SJSA1 (cell line): ENCODE results near the gene SMIM31. TPM values are rescaled to one million over a fixed set of nuclear protein-coding genes. Genes with fewer than 3 reads are reported as not detected.

Experiments used
- DNase-seq, 2 experiments: peaks; one replicate each; pipeline ENCODE4 v3.0.0-alpha.2; 2015 to 2020; ENCODE audit warnings: low spot score in 2 of 2, low read depth in 1 of 2
- H3K27ac ChIP-seq: fragments of 250-450 bp; sonication (Bioruptor Pico); 2 replicates; pipeline ENCODE4 v1.5.1; 2020; ENCODE audit warnings: mild to moderate bottlenecking, moderate library complexity
- H3K27me3 ChIP-seq: fragments of 250-450 bp; sonication (Bioruptor Pico); replicated peaks from 2 replicates; pipeline ENCODE4 v1.5.1; 2020; ENCODE audit warnings: mild to moderate bottlenecking, moderate library complexity
- H3K36me3 ChIP-seq: fragments of 250-450 bp; sonication (Bioruptor Pico); 2 replicates; pipeline ENCODE4 v1.5.1; 2020; ENCODE audit warnings: mild to moderate bottlenecking
- H3K4me1 ChIP-seq: fragments of 250-450 bp; sonication (Bioruptor Pico); replicated peaks from 2 replicates; pipeline ENCODE4 v1.6.1; 2021; ENCODE audit warnings: mild to moderate bottlenecking
- H3K4me3 ChIP-seq: fragments of 250-450 bp; sonication (Bioruptor Pico); 2 replicates; pipeline ENCODE4 v1.5.1; 2020; ENCODE audit warnings: mild to moderate bottlenecking
- H3K9me3 ChIP-seq: fragments of 250-450 bp; sonication (Bioruptor Pico); replicated peaks from 2 replicates; pipeline ENCODE4 v1.5.1; 2020; ENCODE audit warnings: mild to moderate bottlenecking
- total RNA-seq: library from RNA; depleted of rRNA; stranded (reverse); fragments of >200 nt; shearing (Covaris generic); gene quantifications from 2 replicates; pipeline ENCODE4 v1.2.3, GENCODE V29; 2014; rRNA removed

Gene SMIM31
- not detected in 2 replicates for total RNA-seq

- no peaks in the 10 kb centered on the region for H3K4me1 ChIP-seq
- H3K36me3 ChIP-seq = no peaks in the 10 kb centered on the region
- H3K27me3 ChIP-seq = no peaks in the 10 kb centered on the region
- H3K9me3 ChIP-seq = 0 out of 2 replicates have a peak, but pooled peaks cover 2% of the 10 kb centered on the region
- no peak for DNase-seq
- H3K27ac ChIP-seq = no peak within 1 kb of the TSS
- no peak within 1 kb of the TSS for H3K4me3 ChIP-seq
Observed at GRCh38 chr4:164753873-164754488, at the start of gene SMIM31. TSS of gene SMIM31 (plus strand) at chr4:164754131. CDS start at chr4:164770444, 16,313 bp downstream.

- no peak for DNase-seq
- no peaks in the 10 kb centered on the region for H3K9me3 ChIP-seq
- H3K27ac ChIP-seq = no peak overlapping the region
- H3K4me3 ChIP-seq = no peak overlapping the region
- H3K27me3 ChIP-seq = no peaks in the 10 kb centered on the region
- H3K36me3 ChIP-seq = no peaks in the 10 kb centered on the region
- no peaks in the 10 kb centered on the region for H3K4me1 ChIP-seq
Observed at GRCh38 chr4:164706675-164707074, 47.3 kb upstream of the SMIM31 start.

GRCh38 chr4:164716901-164717300, 37.0 kb upstream of the SMIM31 start:
- no peaks in the 10 kb centered on the region for H3K9me3 ChIP-seq
- DNase-seq = no peak
- H3K36me3 ChIP-seq = no peaks in the 10 kb centered on the region
- no peak overlapping the region for H3K27ac ChIP-seq
- no peak overlapping the region for H3K4me3 ChIP-seq
- peaks cover 4% of the 10 kb centered on the region; the same call in 1 of the 2 replicates for H3K27me3 ChIP-seq
- H3K4me1 ChIP-seq = no peaks in the 10 kb centered on the region

- Histone ChIP-seq H3K36me3 (no peaks in the 10 kb centered on the region), H3K4me1 (no peaks in the 10 kb centered on the region), H3K27ac (no peak overlapping the region), H3K27me3 (peaks cover 8% of the 10 kb centered on the region; the same call in 1 of the 2 replicates), H3K4me3 (no peak overlapping the region), H3K9me3 (no peaks in the 10 kb centered on the region)
- DNase-seq = no peak
Observed at GRCh38 chr4:164718827-164719226, 35.1 kb upstream of the SMIM31 start.

GRCh38 chr4:164725066-164725465, 28.9 kb upstream of the SMIM31 start:
- DNase-seq = no peak
- Histone ChIP-seq H3K27me3 (peaks cover 13% of the 10 kb centered on the region; the same call in 1 of the 2 replicates), H3K9me3 (no peaks in the 10 kb centered on the region; the same call in 1 of the 2 replicates), H3K4me3 (no peak overlapping the region), H3K4me1 (no peaks in the 10 kb centered on the region), H3K36me3 (no peaks in the 10 kb centered on the region), H3K27ac (no peak overlapping the region)

GRCh38 chr4:164730705-164731393, 23.1 kb upstream of the SMIM31 start:
- Histone ChIP-seq H3K4me3 (no peak overlapping the region), H3K27me3 (peaks cover 16% of the 10 kb centered on the region), H3K36me3 (no peaks in the 10 kb centered on the region), H3K9me3 (no peaks in the 10 kb centered on the region; the same call in 1 of the 2 replicates), H3K27ac (no peak overlapping the region), H3K4me1 (no peaks in the 10 kb centered on the region)
- DNase-seq = no peak

GRCh38 chr4:164731827-164732474, 22.0 kb upstream of the SMIM31 start:
- H3K36me3 ChIP-seq = no peaks in the 10 kb centered on the region
- H3K4me3 ChIP-seq = no peak overlapping the region
- H3K27me3 ChIP-seq = peaks cover 11% of the 10 kb centered on the region
- no peaks in the 10 kb centered on the region for H3K4me1 ChIP-seq
- H3K27ac ChIP-seq = no peak overlapping the region
- DNase-seq = peak; percentile 44 to 48
- no peaks in the 10 kb centered on the region for H3K9me3 ChIP-seq

- Histone ChIP-seq H3K27me3 (peaks cover 11% of the 10 kb centered on the region), H3K4me3 (no peak overlapping the region), H3K27ac (no peak overlapping the region), H3K36me3 (no peaks in the 10 kb centered on the region), H3K9me3 (no peaks in the 10 kb centered on the region), H3K4me1 (no peaks in the 10 kb centered on the region)
- DNase-seq = no peak
Observed at GRCh38 chr4:164734484-164734883, 19.4 kb upstream of the SMIM31 start.

GRCh38 chr4:164748375-164748774, 5.6 kb upstream of the SMIM31 start:
- no peak for DNase-seq
- no peak overlapping the region for H3K27ac ChIP-seq
- no peaks in the 10 kb centered on the region for H3K36me3 ChIP-seq
- H3K9me3 ChIP-seq = 0 out of 2 replicates have a peak, but pooled peaks cover 1% of the 10 kb centered on the region
- no peaks in the 10 kb centered on the region for H3K27me3 ChIP-seq
- no peak overlapping the region for H3K4me3 ChIP-seq
- no peaks in the 10 kb centered on the region for H3K4me1 ChIP-seq

- no peak for DNase-seq
- Histone ChIP-seq H3K4me3 (no peak overlapping the region), H3K9me3 (0 out of 2 replicates have a peak, but pooled peaks cover 2% of the 10 kb centered on the region), H3K27me3 (no peaks in the 10 kb centered on the region), H3K4me1 (no peaks in the 10 kb centered on the region), H3K27ac (no peak overlapping the region), H3K36me3 (no peaks in the 10 kb centered on the region)
Observed at GRCh38 chr4:164755432-164755831, 1.5 kb downstream of the SMIM31 start.

GRCh38 chr4:164756686-164757085, 2.8 kb downstream of the SMIM31 start:
- Histone ChIP-seq H3K27me3 (no peaks in the 10 kb centered on the region), H3K36me3 (no peaks in the 10 kb centered on the region), H3K9me3 (0 out of 2 replicates have a peak, but pooled peaks cover 2% of the 10 kb centered on the region), H3K4me3 (no peak overlapping the region), H3K4me1 (no peaks in the 10 kb centered on the region), H3K27ac (no peak overlapping the region)
- DNase-seq = no peak

GRCh38 chr4:164761241-164761640, 7.3 kb downstream of the SMIM31 start:
- no peak for DNase-seq
- H3K4me1 ChIP-seq = peaks cover 9% of the 10 kb centered on the region
- no peaks in the 10 kb centered on the region for H3K27me3 ChIP-seq
- no peaks in the 10 kb centered on the region for H3K9me3 ChIP-seq
- H3K4me3 ChIP-seq = no peak overlapping the region
- H3K36me3 ChIP-seq = no peaks in the 10 kb centered on the region
- H3K27ac ChIP-seq = no peak overlapping the region

GRCh38 chr4:164761746-164762275, 7.9 kb downstream of the SMIM31 start:
- no peak for DNase-seq
- Histone ChIP-seq H3K4me3 (no peak overlapping the region), H3K4me1 (peaks cover 9% of the 10 kb centered on the region), H3K27me3 (no peaks in the 10 kb centered on the region), H3K27ac (no peak overlapping the region), H3K36me3 (no peaks in the 10 kb centered on the region), H3K9me3 (no peaks in the 10 kb centered on the region)

- Histone ChIP-seq H3K27ac (no peak overlapping the region; the same call in 1 of the 2 replicates), H3K9me3 (no peaks in the 10 kb centered on the region), H3K27me3 (no peaks in the 10 kb centered on the region), H3K4me3 (no peak overlapping the region), H3K36me3 (no peaks in the 10 kb centered on the region), H3K4me1 (peaks cover 17% of the 10 kb centered on the region)
- DNase-seq = no peak
Observed at GRCh38 chr4:164765096-164765495, 11.2 kb downstream of the SMIM31 start.
